ENCODE measurements around the gene CIITA.
"Not testable (repeated sequence)": the region's sequence is repeated elsewhere in the genome, so short reads cannot be mapped to it uniquely, and the experiment has no call there.

Gene CIITA

DNA sequence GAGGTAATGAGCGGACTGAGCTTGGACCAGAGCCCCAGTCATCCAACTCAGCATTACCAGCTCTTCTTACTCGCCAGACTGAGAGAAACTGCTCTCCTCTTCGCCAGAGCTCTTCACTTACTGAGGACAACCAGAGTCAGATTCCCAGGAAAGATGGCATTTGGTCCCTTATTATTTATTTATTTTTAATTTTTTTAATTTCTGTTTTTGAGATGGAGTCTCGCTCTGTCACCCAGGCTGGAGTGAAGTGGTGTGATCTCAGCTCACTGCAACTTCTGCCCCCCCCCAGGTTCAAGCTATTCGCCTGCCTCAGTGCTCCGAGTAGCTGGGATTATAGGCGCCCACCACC lies 42.0 kb downstream of the CIITA start:
- no peak for DNase-seq (ENCODE audit: low read depth in 2 of 2, low spot score in 1 of 2)

DNA sequence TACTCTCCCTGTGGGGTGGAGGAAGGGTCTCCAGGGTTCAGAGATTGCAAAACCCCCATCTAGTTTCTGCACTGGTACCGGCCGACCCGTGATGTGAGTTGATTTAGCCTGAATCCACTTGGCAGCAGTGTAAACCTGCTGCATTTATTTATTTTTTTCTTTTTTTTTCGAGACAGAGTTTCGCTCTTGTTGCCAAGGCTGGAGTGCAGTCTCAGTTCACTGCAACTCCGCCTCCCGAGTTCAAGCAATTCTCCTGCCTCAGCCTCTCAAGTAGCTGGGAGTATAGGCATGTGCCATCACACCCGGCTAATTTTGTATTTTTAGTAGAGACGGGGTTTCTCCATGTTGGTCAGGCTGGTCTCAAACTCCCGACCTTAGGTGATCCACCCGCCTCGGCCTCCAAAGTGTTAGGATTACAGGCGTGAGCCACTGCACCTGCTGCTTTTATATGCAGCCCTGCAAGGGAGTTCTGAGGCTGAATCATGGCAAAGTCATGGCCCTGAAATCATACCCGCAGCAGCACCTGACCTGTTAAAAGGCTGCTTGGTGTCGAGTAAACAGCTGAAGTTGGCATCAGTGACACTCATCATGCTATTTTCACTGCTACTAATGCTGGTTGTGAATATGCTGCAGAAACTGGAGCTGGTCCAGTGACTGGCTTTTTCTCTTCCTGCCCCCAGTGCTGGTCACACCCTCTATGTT lies 43.9 kb downstream of the CIITA start:
- no peak for DNase-seq (ENCODE audit: low read depth in 2 of 2, low spot score in 1 of 2)

DNA sequence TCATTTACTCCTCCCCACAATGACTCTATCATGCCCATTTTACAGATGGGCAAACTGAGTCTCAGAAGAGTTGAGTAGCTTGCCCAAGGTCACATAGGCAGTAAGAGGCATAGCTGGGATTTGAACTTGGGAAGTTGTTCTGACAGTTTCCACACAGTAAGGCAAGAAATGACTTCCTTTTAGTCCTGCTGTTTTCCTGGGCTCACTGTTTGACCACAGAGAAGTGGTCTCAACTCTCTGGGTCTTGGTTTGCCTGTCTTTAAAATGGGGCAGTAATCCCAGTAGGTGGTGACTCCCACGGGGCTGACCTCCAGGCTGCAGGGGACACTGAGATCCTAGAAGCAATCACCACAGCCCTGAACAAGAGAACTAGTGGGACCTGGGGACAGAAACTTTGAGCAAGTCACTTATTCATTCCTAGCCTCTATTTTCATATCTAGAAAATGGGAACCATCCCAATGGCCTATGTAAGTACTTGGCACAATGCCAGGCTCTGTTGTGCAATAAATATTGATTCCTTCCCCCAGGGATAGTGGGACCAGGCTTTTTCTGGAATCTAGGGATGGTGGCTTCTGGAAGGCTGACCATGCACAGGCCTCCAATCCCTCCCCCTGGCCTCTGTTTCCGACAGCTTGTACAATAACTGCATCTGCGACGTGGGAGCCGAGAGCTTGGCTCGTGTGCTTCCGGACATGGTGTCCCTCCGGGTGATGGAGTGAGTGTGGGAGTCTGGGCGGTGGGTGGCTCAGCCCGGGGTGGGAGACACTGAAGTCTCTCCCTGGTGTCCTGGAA lies 44.7 kb downstream of the CIITA start:
- no peak for DNase-seq (ENCODE audit: low read depth in 2 of 2, low spot score in 1 of 2)

DNA sequence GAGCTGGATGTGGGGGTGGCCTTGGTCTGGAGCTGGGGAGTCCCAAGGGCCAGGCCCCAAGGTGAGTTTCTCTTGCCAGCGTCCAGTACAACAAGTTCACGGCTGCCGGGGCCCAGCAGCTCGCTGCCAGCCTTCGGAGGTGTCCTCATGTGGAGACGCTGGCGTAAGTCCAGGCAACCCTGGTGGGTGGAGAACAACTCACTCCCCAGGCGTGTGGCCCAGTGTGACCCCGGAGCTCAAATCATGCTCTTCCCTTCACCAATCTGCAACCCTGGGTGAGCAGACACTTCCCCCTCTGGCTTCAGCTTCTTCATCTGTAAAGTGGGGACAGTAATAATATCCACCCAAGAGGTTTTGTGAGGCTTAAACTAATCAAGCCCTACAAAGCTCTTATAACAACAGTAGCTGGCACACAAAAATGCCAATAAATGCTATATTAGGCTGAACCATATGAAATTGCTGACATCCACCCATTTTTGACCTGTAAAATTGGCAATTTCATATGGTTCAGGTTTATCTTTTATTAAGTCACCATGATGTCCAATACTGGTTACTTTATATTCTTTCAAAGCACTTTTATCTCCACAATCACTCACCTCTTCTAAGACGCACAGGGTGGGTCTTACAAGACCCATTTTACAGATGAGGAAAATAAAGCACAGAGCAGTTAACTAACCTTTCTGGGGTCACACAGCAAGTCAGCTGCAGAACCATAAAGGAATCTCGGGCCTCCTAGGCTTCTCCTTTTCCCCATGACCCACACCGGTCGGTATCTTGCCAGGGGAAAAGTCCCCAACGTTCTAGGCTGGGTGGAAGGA lies 45.5 kb downstream of the CIITA start:
- no peak for DNase-seq (ENCODE audit: low read depth in 2 of 2, low spot score in 1 of 2)

DNA sequence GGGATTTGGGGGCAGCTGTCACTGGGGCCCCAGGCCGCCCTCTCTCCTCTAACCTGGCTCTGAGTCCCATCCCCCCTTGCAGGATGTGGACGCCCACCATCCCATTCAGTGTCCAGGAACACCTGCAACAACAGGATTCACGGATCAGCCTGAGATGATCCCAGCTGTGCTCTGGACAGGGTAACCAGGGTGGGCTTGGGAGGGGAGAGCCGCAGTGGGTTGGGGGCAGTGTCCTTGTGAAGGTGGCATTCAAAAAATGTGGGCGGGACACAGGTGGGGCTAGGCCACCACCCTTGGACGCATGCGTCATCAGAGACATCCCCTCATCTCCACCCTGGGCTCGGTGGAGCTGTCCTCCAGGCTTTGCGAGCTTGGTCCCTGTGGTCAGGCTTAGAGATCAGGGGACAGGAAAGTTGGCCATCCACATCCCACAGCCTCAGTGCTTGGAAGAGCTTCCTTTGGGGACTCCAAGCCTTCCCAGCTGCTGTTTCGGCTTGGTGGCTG lies 46.2 kb downstream of the CIITA start:
- DNase-seq (ENCODE audit: low read depth in 2 of 2, low spot score in 1 of 2), result no peak

DNA sequence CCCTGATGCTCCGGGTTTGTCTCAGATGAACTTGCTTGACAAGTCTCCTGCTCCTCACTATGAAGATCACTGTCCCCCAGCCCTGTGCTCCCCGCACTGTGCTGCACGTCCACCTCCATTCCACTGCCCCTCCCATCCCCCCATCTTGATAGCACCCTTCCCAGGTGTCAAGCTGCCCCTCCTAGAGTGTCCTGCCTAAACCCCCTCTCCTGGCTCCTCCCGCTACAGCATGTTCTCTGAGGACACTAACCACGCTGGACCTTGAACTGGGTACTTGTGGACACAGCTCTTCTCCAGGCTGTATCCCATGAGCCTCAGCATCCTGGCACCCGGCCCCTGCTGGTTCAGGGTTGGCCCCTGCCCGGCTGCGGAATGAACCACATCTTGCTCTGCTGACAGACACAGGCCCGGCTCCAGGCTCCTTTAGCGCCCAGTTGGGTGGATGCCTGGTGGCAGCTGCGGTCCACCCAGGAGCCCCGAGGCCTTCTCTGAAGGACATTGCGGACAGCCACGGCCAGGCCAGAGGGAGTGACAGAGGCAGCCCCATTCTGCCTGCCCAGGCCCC lies 46.7 kb downstream of the CIITA start:
- DNase-seq (ENCODE audit: low read depth in 2 of 2, low spot score in 1 of 2), result no peak

DNA sequence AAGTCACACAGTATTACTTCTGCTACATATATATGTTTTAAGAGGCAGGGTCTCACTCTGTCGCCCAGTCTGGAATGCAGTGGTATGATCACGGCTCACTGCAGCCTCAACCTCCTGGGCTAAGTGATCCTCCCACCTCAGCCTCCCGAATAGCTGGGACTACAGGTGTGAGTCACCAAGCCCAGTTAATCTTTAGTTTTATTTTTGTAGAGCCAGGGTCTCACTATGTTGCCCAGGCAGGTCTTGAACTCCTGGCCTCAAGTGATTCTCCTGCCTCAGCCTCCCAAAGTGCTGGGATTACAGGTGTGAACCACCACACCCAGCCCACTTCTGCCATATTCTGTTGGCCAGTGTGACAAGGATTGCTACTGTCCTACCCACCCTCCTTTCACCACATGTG lies 48.3 kb downstream of the CIITA start:
- DNase-seq (ENCODE audit: low read depth in 2 of 2, low spot score in 1 of 2), result not testable (repeated sequence)

DNA sequence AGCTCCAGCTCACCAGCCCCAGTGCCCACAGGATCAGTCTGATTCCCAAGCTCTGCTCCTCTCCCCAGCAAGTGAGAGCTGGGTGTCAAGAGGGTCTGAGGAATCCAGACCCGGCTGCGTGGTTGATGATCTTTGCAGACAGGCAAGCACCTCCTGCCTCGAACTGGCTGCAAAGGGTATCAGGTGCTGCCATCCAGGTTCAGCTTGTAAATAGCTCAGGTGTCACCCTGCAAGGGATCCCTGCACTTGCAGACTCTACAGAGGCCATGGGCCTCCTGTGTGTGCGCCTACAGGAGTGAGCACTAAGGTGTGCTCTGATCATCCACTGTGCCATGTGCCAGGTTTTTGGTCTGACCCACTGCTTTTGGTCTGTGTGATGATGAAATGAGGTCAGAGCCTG lies 49.1 kb downstream of the CIITA start:
- DNase-seq (ENCODE audit: low read depth in 2 of 2, low spot score in 1 of 2), result no peak

DNA sequence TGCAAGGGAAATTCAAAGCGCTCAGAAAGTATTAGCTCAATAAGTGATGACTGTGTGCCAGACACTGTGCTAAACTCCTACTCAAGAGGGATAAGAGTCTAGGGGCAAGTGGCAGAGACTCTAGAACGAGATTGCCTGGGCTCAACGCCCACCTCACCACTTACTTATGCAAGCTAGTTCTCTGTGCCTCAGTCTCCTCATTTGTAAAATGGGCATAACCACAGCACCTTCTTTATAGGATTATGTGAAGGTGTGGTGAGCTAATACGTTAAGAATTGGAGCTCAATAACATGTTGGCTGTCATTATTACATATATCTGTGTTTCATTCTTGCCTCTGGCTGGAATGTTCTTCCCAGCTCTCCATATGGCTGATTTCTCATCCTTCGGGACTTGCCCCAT lies 49.9 kb downstream of the CIITA start:
- DNase-seq (ENCODE audit: low read depth in 2 of 2, low spot score in 1 of 2), result no peak

DNA sequence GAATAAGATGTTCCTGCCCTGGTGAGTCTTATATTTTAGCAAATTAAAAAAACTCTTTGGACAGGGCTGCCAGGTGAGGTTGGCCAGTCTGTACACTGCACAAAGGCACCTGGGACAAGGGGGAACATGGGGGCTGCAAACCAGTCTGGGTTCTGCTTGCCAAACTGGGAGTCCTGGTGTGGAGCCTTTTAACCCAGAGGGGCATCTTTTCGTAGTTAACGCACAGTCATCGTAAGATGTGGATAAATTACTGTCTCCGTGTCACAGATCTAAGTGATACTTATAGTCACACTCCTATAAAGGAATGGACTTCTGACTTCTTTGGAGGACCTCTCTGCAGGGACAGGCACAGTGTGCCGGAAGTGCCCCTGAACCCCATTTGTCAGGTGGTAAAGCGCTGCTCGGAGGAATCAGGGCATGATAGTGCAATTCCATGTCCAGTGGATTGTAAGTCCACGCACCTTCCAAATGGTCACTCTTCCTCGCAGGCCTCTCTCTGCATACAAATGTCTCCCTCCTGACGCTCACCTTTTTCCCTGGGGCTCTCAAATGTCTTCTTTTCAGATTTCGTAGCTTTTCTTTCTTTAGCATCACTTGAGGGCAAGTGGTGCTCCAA lies 50.6 kb downstream of the CIITA start:
- no peak for DNase-seq (ENCODE audit: low read depth in 2 of 2, low spot score in 1 of 2)

DNA sequence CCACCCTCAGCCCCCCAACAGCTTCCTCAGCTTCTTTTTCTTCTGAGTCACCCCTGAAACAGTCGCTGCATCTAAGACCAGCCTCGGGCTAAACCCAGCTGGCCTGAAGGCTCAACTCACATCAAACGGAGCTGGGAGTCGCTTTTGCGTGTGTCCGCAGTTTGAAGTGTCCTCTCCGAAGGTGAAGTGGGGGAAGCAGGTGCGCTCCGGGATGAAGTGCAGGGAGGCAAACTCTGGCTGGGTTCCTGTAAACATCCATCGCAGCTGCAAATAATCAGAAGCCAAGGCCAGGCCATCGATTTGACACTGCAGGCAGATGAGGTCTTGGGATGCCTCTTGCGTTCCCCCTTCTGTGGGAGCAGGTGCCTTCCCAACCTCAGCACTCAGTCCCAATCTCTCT lies 52.1 kb downstream of the CIITA start:
- not testable (repeated sequence) for DNase-seq (ENCODE audit: low read depth in 2 of 2, low spot score in 1 of 2)

DNA sequence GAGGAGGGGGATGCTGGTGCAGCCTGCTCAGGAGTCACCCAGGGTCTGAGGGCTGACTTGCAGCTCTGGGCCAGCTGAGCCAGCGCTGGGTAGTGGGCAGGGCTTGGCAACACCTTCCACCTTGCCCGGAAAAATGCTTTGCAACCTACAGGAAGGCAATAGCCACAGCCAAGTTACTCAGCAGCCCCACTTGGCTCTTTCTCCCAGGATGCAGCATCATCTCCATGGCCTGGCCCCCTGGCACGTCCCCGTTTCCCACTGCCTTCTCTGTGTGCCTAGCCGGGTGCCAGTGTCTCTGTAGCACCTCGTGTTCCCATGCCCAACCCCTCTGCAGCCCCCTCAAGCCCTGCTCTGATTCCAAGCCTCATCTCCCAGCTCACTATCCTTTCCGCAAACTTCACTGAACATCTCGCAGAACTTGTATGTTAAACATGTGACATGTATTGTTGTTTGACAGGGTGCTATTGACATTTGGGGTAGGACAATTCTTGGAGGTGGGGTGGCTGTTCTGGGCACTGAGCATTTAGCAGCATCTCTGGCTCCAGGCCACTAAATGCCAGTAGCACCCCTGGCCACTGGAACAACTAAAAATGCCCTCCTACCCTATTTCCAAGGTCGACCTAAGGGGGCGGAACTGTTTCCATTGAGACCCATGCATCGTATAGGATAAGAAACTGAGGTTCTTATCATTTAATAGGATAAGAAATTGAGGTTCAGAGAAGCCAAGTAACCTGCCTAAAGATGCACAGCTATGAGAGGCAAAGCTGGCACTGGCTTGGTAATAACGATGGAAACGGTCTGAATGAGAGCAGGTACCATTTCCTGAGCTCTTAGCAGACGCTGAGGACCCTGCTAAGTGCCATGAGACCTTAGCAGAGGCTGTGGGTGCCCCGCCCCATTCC lies 53.1 kb downstream of the CIITA start:
- DNase-seq (ENCODE audit: low read depth in 2 of 2, low spot score in 1 of 2), result no peak

DNA sequence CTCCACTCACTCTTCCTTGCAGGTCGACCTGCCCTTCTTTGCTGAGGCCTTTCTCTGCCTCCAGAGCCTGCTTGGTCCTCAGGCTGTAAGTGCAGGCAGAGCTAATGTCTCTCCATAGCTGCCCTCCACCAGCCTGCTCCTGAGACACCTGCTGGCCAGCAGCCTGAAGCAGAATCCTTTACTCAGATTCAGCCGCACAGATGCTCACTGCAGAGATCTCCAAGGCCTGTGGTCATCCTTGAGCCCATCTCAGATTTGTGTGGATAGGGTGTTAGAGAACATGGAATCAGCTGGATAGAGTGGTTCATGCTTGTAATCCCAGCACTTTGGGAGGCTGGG lies 53.7 kb downstream of the CIITA start:
- DNase-seq (ENCODE audit: low read depth in 2 of 2, low spot score in 1 of 2), result no peak

DNA sequence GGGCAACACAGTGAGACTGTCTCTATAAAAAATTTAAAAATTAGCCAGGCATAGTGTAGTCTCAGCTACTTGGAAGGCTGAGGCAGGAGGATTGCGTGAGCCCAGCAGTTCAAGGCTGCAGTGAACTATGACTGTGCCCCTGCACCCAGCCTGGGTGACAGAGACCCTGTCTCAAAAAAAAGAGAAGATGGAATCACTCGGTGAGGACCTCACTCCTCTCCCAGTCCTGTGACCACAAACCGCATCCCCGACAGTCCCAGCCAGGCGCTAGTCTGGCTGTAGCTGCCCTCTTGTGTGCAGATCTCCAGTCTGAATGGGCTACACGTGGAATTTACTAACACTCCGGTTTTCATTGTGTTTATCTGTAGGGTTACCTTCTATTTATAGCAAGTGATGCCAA lies 54.1 kb downstream of the CIITA start:
- no peak for DNase-seq (ENCODE audit: low read depth in 2 of 2, low spot score in 1 of 2)

DNA sequence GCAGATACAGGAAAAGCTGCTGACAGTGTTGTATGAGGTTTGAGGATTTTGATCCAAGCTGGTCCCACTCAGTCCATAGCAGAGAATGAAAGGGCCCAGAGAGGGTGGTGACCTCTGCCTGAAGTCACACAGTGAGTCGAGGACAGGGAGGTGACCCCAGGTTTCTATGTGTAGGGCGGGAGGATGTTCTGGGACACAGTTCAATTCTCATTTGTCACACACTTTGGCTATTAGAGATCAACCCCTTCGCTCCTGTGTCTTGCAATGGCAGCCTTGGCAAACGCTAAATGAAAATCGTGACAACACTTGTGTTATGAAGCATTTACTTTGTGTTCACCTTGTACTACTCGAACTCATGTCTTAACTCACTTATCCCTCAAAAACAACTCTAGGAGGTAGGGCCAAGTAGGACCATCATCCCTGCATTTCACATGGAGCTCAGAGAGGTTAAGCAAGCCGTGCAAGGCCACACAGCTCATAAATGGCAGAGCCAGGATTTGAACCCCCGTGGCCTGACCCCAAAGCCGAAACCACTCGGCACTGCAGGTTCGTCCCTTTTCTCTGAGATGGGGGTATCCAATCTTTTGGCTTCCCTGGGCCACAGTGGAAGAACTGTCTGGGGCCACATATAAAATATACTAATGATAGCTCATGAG lies 55.1 kb downstream of the CIITA start:
- no peak for DNase-seq (ENCODE audit: low read depth in 2 of 2, low spot score in 1 of 2)

DNA sequence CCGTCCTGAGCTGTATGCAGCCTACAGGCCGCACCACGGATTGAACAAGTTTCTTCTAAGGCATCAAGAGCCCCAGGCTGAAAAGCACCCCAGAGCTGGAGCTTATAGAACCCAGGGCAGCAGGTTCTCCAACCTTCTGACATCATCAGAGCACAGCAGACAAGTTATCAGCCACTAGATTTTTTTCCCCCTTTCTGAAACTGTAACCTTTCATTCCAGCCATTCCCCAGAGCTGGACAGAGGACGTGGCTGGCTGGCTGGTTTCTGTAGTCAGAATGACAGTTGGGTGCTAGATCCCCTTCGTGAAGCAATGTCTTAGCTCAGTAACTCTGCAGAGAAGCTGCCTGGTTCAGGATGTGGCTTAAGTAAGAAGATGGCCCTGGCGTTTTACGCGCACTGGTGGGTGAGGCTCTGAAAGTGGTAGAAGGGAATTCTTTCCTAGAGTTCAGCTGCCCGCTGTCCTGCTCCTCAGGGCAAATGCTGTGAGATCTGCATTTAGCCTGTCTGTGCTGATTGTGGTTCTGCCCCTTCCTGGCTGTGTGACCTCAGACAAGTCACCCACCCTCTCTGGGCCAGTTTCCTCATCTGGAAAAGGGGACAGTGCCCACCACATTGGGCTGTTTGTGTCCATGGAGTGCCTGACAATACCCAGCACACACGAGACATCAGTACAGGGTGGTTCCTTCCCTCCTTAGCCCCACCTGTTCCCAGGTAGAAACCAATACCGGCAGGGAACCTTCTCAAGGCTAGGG lies 56.1 kb downstream of the CIITA start:
- no peak for DNase-seq (ENCODE audit: low read depth in 2 of 2, low spot score in 1 of 2)

DNA sequence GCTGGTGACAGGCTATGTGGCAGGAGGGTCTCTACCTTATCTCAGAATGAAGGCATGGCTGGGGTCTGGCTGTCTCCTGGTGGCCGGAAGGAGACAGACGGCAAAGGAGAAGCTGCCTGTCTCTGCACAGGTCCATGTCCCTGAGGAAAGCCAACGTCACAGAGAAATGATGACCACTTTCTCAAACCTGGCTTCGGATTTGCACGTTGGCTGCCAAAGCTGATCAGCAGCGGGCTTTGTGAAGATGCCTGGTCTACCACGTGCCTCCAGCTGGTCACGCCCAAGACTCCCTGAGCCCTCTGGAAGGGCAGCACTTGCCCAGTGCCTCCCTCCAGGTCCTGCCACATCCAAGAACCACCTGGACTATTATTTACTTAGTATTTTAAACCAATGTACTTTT lies 56.9 kb downstream of the CIITA start:
- DNase-seq (ENCODE audit: low read depth in 2 of 2, low spot score in 1 of 2), result no peak

DNA sequence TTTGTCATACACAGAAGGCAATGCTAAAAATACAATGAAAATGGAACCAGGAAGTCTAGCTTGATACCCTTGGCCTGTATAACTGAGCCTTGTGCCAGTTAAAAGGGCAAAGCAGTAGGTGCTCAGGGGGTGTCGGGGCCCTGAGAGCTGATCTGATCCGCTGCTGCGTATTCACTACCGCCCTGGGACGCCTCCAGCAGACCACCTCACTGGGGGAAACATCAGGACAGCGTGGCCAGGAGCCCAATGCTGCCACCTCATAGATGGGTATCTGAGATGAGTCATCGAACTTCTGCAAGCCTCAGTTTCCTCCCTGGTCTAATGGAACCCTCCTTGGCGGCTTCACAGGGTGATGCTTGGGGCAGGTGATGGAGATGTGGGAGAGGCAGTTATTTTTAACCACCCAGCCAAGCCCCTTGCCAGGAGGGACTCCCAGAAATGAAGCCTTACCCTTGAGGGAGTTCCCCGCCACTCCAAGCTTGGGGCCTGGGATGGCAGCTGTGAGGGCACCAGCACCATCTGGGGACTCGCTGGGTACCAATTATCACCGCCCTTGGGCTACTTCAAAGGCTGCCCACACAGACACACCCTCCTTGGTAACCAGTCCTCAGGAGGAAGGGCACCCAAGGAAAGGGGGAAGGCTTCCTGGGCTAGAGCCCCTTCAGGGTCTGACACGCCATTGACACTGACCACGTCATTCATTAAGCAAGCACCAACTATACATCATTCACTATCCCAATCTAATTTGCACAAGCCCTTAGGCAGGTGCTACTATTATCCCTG lies 57.5 kb downstream of the CIITA start:
- DNase-seq (ENCODE audit: low read depth in 2 of 2, low spot score in 1 of 2), result no peak

Data from stimulated activated CD8-positive, alpha-beta memory T cell treated with anti-CD3 and anti-CD28 coated beads, Interleukin-4, amount 100 ng/mL, for 4 hours (primary cell).